ENCODE data around the gene PLOD3.
"Not testable (repeated sequence)": the region's sequence is repeated elsewhere in the genome, so short reads cannot be mapped to it uniquely, and the experiment has no call there.

The PLOD3 gene

DNA sequence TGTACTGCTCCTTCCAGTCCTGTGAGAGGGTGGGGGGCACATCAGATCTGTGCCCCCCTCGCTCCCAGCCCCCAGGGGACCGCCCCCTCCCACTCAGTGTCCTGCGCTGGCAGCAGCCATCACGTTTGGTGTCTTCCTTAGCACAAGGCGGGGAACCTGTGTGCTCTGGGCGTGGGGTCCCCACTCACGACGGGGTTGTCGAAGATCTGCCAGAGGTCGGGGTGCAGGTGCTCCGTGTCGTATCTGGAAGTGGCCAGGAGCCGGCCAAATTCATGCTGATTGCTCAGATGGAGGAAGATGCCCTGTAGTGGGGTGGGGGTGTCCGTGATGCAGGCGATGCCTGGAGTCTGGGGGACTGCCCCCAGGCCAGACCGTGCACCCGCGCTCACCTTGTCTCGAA is 7.2 kb downstream of the PLOD3 start:
- no peak for DNase-seq (ENCODE audit: low spot score)

DNA sequence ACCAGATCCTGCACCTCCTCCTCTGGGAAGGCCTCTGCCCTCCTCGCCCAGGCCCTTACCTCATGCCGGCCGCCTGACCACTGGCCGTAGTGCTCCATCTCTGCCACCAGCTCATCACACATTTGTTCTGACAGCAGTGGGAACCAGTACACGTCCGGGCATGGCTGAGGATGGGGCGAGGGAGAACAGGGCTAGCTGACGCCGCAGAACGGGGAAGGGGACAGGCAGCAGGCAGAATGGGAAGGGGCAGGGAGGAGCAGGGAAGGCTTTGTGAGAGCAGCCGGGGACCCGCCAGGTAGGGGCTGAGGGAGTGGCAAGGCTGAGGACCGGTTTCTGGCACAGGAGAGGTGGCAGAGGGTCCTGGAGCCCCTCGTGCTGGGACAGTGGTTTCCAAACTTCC is 8.6 kb downstream of the PLOD3 start:
- DNase-seq (ENCODE audit: low spot score), result no peak

- no peak for DNase-seq (ENCODE audit: low spot score)
Measured at GRCh38 chr7:101207459-101207858, 9.9 kb downstream of the PLOD3 start.

DNA sequence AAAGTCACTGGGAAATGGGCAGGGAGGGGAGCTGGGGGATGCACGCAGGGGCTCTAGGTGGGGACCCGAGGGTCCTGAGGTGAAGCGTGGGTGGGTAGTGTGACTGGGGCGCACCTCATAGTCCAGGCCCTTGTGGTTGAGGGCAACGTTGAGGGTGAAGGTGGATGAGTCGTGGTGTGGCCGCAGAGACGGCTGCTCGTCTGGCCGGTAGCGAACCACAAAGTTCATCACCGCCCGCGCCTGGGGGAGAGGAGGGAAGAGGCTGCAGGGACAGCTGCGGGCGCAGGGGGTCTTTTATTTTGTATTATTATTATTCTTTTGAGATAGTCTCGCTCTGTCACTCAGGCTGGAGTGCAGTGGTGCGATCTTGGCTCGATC is 10.7 kb downstream of the PLOD3 start:
- DNase-seq (ENCODE audit: low spot score), result no peak

GRCh38 chr7:101205901-101206664 is 11.3 kb downstream of the PLOD3 start:
- no peak for DNase-seq (ENCODE audit: low spot score)

DNA sequence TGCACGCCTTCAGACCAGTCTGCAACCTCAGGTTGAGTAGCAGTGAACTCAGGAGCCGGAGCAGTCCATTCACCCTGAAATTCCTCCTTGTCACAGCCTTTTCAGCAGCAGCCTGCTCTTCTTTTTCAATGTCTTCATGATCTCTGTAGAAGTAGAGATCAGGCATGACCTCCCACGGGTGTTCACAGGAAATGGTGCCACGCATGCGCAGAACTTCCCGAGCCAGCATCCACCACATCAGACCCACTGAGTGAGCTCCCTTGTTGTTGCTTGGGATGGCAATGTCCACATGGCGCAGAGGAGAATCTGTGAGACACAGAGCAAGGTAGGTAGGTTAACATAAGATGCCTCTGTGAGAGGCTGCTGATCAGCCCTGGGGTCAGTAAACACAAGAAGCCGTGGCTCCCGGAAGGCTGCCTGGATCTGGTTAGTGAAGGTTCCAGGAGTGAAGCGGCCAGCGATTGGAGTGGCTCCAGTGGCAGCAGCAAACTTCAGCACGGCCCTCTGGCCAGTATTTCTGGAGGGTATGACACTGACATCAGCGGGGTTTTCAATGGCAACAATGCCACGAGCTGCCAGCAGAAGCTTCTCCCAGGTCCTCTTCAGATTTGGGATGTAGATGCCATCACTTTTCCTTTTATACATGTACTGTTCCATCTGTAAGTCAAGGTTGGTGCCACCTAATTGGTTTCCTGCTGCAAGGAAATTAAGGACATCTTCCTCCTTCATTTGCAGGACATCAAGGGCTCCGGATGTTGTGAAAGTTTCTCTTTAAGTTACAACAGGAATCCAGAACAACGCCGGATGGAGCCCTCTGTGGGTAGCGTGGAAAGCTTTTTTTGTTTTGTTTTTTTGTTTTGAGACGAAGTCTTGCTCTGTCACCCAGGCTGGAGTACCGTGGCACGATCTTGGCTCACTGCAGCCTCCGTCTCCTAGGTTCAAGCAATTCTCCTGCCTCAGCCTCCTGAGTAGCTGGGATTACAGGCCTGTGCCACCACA is 13.3 kb downstream of the PLOD3 start:
- DNase-seq (ENCODE audit: low spot score), result not testable (repeated sequence)

- no peak for DNase-seq (ENCODE audit: low spot score)
Measured at GRCh38 chr7:101202603-101202918, 14.8 kb downstream of the PLOD3 start.

GRCh38 chr7:101201695-101202602 is 15.4 kb downstream of the PLOD3 start:
- DNase-seq (ENCODE audit: low spot score), result no peak

- DNase-seq (ENCODE audit: low spot score), result peak; percentile 98
Measured at GRCh38 chr7:101200862-101201599, 16.4 kb downstream of the PLOD3 start, which contains the start of gene MOGAT3. Gene MOGAT3 (minus strand): TSS chr7:101201036. CDS start chr7:101200854, 182 bp downstream.

- no peak for DNase-seq (ENCODE audit: low spot score)
Measured at GRCh38 chr7:101200504-101200861, 16.9 kb downstream of the PLOD3 start.

- DNase-seq (ENCODE audit: low spot score), result not testable (repeated sequence)
Measured at GRCh38 chr7:101199522-101199921, 17.9 kb downstream of the PLOD3 start.

DNA sequence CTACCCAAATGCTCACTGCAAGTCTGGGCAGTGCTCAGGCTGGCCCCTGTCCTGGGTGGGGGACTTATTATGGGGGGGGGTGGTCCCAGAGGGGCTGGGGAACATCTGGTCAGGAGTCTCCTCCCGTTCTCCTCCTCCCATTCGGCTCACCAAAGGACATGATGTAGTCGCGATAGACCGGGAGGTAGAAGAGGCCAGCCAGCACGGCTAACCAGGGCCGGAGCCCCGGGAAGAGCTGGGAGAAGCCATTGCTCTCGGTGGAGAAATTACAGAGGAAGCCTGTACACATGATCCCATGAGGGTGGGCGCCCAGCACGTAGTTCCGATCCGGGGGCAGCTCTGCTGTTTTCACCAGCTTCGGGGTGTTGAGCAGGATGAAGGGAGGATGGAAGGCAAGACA is 18.9 kb downstream of the PLOD3 start:
- no peak for DNase-seq (ENCODE audit: low spot score)

DNA sequence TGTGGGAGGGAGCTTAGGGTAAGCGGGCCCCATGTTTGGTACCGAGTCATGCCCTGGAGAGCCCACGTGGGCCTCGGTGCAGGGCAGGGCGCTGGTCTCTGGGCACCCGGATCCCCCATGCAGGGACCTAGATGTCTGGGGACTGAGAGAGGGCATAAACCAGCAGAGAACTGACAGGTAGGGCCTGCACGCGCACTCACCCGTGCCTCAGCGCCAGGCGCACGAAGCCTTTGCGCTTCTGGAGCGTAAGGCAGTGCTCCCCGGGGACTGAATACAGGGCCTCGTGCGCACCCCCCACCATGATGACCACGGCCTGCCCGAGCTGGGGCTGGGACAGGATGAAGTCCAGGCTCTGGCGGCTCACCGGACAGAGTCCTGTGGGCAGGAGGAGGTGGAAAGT is 19.4 kb downstream of the PLOD3 start:
- DNase-seq (ENCODE audit: low spot score), result no peak

DNA sequence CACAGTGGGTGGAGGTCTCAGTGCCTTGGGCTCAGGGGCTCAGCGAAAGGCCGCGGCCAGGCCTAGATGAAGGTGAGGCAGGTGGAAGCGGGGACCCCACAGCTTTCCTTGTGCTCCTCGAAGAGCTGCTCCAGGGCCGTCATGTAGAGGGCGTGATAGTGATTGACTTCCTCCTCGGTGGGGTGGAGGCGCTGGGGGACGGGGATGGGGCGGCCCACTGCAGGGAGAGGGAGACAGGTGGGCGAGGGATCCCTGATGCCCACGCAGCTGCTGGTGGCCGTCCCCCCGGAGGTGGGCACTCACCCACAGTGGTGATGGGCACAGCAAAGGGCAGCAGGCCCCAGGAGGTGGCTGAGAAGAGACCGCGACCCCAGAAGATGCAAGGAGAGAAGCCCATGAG is 21.5 kb downstream of the PLOD3 start:
- no peak for DNase-seq (ENCODE audit: low spot score)

DNA sequence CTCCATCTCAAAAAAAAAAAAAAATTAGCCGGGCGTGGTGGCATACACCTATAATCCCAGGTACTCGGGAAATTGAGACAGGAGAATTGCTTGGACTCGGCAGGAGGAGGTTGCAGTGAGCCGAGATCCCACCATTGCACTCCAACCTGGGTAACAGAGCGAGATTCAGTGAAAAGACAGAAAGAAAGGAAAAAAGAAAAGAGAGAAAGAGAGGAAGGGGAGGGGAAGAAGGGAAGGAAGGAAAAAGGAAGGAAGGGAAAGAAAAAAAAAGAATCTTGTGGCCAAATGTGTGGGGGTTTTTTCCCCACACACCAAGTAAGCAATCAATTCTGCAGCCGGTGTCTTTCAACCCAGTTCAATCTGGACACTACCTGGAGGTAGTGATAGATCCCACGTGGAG is 28.3 kb downstream of the PLOD3 start:
- no peak for DNase-seq (ENCODE audit: low spot score)

GRCh38 chr7:101186844-101187428 is 30.4 kb downstream of the PLOD3 start:
- DNase-seq (ENCODE audit: low spot score), result no peak

- DNase-seq (ENCODE audit: low spot score), result no peak
Measured at GRCh38 chr7:101186194-101186593, 31.2 kb downstream of the PLOD3 start.

DNA sequence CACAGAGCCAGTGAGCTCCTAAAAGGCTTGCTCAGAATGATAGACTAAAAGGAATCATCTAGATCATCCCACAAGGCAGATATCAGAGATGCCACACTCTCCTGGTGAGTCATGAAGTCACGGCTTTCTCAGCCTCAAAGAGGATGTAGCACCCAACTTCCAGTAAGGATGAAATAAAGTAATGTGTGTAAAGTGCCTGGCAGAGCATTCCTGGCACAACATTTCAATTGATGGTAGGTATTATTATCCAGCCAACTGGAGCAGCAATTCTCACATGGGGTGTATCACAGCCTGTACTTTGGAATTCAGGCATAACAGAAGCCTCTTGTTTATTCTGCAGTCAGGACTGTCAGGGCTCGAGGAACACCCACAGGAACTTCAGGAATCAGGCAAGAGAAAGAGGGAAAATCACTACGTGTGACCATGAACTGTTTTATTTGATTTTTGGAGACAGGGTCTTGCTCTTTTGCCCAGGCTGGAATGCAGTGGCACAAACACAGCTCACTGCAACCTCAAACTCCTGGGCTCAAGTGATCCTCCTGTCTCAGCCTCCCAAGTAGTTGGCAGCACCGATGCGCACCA is 32.0 kb downstream of the PLOD3 start:
- no peak for DNase-seq (ENCODE audit: low spot score)

DNA sequence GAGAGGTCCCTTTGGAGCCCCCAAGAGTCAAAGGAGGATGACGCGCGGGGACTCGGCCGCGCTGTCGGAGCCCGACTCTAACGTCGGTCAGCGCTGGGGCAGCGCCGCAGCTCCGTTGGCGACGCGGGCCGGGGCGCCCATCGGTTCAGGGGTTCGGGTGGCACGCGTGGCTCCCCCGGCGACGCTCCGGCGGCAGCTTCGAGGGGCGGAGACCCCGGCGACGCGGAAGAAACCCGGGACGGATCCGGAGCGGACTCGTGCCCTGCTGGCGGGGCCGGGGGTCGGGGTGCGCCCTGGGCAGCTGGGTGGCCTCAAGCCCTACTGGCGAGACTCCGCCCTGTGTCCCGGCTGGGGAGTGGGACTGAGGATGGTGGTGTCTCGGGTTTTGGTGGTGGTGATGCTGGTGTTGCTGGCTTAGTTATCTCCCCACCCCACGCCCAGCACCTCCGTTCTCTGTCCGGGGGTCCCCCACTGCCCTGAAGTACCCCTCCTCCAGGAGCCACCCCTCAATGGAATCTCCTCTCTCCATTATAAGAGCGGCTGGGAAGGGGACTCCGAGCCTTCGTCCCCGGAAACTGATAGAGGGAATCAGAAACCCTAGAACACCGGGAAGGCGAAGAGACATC is 37.1 kb downstream of the PLOD3 start, which contains the start of gene NAT16:
NAT16 (minus strand) TSS at position 164 of the 626 bp plus-strand sequence. CDS start 5,486 bp downstream, outside the sequence.
- DNase-seq (ENCODE audit: low spot score), result no peak

DNA sequence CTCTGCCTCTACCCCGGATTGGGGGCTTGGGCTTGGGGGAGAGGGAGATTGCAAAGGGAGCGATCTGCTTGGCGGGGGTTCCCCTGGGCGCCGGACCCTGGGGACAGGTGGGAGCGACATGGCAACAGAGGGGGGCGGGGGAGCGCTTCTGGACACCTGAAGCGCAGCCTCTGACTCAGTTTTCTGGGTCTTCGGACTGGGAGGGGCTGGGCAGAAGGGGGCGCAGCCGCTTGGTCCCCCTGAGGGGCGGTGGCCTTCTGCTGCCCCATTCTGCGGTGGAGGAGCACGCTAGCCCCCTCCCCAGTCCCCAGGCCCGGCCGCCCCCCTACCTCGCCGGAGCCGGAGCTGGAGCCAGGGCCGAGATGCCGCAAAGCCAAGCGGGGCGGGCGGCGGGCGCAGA is 37.7 kb downstream of the PLOD3 start:
- DNase-seq (ENCODE audit: low spot score), result no peak

All from HuH-7 (cell line).